ENCODE measurements around the gene ITGA6. TPM values are rescaled to one million over a fixed set of nuclear protein-coding genes. Genes with fewer than 3 reads are reported as not detected.

ITGA6 gene
- 35.8 to 45.8 TPM (median 41.8 TPM) in 5 replicates for total RNA-seq (2022; extraction: Qiagen RNA extraction)

GRCh38 chr2:172427256-172427989 lies at the start of gene ITGA6:
TSS of gene ITGA6 (plus strand) at chr2:172427586.

Other genes with a start within 250 kb of the ITGA6 start
- gene PDK1, start 128.5 kb downstream of the ITGA6 start, total RNA-seq (2022; extraction: Qiagen RNA extraction): 2.9 to 4.8 TPM (median 3.6 TPM) in 5 replicates

Measured in A549 treated with AZD2906 at 1 μM for 4 hours (cell line).